HG03103 (cell line): ENCODE results near the gene GAST.

Source experiments
- ATAC-seq: cut with Tn5 transposase; IDR thresholded peaks from one replicate; pipeline ENCODE4 v1.9.1; 2021; ENCODE audit warnings: low read depth; ENCODE audit not compliant: unreplicated experiment

Gene GAST

GRCh38 chr17:41707803-41708669 is 4.1 kb upstream of the GAST start:
- no peak for ATAC-seq

DNA sequence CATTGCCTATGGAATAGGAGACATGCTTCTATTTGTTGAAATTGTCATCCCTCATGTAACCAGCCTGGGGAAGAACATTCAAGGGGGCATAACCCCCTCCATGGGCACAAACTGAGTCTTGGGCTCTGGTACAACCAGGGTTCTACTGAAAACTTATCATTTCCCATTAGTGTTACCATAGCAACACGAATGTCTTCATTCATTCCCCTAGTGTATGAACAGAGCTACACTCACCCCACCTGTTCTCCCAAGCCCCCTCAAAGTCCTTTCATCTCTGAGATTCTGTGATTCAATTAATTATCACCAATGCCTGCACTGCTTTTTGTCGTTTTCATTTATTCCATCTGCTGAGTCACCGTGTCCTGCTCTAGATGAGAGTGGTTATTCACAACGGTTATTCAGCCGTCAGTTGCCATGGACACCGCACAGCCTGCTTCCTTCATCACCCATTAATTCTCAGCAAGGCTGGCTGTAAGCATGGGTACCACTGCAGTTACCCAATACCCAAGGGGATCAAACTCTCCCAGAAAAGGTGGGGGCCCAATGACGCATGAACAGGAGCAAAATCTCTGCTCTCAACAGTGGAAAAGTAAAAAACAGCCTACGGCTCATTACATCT is 1.6 kb upstream of the GAST start:
- no peak for ATAC-seq

DNA sequence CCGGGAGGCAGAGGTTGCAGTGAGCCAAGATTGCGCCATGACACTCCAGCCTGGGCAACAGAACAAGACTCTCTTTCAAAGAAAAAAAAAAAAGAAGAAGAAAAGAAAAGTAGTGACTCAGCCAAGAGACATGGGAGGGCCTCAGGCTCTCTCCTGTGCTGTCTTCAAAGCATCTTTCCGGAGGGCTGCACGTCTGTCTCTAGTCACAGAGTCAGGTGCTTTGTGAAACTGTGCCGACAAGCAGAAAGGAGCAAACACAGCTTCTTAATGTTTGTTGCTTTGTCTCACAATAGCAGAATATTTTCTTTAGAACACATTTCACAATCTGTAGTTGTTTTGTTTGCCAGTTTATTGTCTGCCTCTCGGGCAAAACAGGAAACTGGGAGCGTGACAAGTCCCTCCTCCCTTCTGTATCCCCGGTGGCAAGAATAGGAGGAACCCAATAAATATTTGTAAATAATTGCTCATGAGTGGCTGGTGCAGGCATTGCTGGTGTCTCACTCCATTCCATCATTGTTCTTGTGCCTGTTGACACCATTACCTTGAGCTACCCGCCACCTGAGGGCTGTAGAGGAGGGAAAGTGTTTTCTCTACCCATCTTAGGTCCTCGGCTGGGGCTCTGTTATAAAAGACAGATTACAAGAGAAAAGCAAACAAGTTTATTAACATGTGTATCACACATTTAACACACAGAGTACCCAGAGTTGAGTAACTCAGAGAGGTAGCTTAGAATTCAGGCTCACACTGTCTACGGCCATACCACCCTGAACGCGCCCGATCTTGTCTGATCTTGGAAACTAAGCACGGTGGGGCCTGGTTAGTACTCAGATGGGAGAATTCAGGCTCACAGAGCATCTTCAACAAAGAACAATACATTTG is 5.5 kb downstream of the GAST start:
- ATAC-seq, result no peak

GRCh38 chr17:41718287-41718645 is 6.1 kb downstream of the GAST start:
- ATAC-seq, result no peak

DNA sequence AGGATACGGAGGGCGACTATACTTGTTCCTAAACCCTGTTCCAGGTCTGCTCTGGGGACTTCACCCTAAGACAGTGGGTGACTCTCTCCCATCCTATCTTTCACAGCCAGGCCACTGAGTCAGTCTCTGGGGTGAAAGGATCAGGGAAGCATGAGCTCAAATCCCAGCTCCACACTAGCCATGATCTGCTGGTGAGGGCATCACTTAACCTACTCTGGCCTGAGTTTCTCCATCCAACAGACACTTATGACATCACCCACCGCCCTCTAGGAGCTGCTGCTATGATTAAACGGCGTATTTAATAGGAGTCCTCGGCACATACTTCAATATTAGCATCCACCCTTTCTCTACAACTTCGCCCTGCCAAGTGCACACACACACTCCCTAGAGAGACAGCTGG is 10.1 kb downstream of the GAST start:
- no peak for ATAC-seq

- ATAC-seq, result no peak
Measured at GRCh38 chr17:41723801-41724475, 11.8 kb downstream of the GAST start.

GRCh38 chr17:41724476-41725050 is 12.4 kb downstream of the GAST start:
- no peak for ATAC-seq

DNA sequence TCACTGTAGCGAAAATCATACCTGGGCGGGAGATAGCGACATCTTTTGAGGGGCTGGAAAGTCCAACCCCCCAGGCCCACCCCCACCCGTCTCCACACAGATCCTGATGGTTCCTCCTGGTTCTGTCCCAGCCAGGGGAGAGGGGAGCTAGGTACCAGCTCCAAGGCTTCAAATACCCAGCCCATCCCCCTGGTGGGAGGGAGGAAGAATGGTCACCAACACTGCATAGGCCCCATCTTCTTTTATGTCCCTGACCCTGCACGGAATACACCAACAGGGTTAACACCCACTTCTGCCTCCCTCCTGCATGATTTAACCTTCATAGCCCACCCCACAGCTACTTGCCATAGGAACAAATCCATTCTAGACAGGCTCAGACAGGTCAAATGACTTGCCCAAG is 13.0 kb downstream of the GAST start:
- no peak for ATAC-seq

GRCh38 chr17:41728056-41728455 is 15.9 kb downstream of the GAST start:
- no peak for ATAC-seq

GRCh38 chr17:41730479-41730878 is 18.3 kb downstream of the GAST start:
- no peak for ATAC-seq

DNA sequence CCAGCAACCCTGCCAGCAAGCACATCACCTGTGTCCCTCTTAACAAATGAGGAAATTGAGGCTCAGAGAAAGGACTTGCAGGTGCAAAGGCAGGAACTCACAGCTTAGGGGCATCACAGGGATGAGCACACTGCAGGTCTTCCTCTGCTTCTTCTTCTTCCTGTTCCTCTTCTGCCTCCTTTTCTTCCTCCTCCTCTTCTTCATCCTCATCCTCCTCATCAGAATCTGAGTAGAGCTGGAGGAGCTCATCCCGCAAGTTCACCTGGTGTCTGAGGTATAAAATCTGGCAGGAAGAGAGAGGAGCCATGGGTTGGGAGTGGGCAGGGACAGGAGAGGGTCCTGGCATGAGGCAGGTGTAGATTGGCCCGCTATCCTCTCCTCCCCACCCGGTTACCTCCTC is 19.7 kb downstream of the GAST start:
- ATAC-seq, result no peak

DNA sequence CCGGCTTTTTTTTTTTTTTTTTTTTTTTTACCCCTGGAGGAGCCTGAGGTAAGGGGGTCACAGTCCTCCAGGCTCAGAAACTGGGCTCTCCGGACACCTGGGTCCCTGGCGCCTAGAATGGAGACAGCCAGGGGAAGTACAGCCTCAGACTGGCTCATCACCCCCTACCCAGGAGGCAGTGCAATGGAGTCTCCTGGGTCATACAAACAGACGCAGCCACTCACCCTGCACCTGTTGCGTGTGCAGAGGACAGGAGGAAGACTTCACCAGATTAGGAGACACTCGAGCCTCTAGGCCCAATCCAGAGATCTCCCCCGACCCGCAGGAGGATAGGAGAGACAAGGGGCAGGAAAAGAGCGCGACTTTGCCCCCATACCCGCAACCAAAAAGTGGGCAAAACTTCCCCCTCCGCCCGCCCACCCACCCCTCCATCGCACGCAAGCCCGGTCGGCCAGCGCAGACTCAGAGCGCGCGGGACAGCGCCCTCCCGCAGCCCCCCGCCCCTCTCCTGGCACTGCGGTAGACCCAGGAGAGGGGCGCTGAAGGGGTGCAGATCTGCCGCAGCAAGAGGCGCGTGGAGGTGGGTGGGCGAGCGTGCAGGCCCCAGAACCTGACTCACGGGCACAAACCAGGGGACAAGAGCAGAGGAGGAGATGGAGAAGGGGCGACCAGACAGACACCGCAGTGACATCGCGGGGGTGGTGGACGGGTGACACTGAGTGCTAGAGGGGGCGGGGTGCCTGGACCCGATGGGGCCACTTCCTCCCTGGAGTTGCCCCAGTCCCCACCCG is 21.4 kb downstream of the GAST start:
- no peak for ATAC-seq

- ATAC-seq, result no peak
Measured at GRCh38 chr17:41734139-41734948, 22.2 kb downstream of the GAST start, which contains the start of gene HAP1. Gene HAP1 (minus strand): TSS chr17:41734643. CDS start chr17:41734634, 9 bp downstream.

- no peak for ATAC-seq
Measured at GRCh38 chr17:41734949-41735313, 22.8 kb downstream of the GAST start.

GRCh38 chr17:41735744-41736143 is 23.6 kb downstream of the GAST start:
- no peak for ATAC-seq

GRCh38 chr17:41736983-41737679 is 25.0 kb downstream of the GAST start:
- ATAC-seq, result no peak

- ATAC-seq, result no peak
Measured at GRCh38 chr17:41737680-41738023, 25.5 kb downstream of the GAST start.

GRCh38 chr17:41738077-41738800 is 26.1 kb downstream of the GAST start:
- ATAC-seq, result no peak
